ENCODE measurements around the gene RETREG1.
A peak's percentile ranks its signal among the peaks of the same experiment; 100 is the strongest.
"Not testable (repeated sequence)": the region's sequence is repeated elsewhere in the genome, so short reads cannot be mapped to it uniquely, and the experiment has no call there.

RETREG1 gene

DNA sequence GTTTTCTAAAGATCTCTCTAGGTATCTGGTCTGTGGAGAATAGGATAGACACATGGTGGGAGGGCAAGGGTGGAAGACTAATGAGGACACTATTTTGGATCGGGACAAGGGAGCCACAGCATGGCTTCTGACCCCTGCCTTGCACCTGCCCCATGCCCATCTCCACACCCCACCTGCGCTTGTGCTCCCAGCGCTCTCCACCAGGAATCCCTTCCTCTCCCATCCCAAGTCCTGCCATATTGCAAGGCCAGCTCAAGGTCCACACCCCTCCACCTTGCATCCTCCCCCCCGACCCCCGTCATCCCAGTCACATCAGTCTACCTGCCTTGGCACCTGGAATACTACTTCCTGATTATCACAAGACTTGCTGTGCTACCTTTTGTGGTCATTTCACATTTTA is 44.2 kb upstream of the RETREG1 start:
- TF ChIP-seq CTCF (IDR thresholded peaks at IDR 0.05; ENCODE audit: insufficient read depth, low read depth, low read length, missing control alignments): no peak
- no peak overlapping the region for H3K4me3 ChIP-seq (ENCODE audit: low read length)
- DNase-seq (ENCODE audit: low read depth): no peak

DNA sequence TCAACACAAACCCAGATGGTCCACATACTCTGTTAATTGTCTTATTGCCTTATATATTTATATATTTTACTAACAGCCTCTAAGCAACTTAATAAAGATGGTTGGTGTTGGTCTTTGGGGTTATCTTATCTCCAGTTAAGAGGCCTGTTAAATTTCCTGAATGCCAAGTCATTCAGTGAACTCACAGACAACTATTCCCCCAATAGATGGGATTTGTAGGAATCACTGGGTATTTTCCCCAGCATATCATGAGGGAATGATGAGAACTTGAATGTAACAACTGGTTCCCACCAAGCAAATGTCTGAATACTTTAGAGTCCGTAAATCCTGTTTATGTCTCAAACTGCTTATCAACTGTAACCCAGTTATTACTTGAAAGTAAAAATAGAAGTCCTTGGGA is 42.7 kb upstream of the RETREG1 start:
- no peak for DNase-seq (ENCODE audit: low read depth)
- no peak overlapping the region for H3K4me3 ChIP-seq (ENCODE audit: low read length)
- TF ChIP-seq CTCF (IDR thresholded peaks at IDR 0.05; ENCODE audit: insufficient read depth, low read depth, low read length, missing control alignments): no peak

DNA sequence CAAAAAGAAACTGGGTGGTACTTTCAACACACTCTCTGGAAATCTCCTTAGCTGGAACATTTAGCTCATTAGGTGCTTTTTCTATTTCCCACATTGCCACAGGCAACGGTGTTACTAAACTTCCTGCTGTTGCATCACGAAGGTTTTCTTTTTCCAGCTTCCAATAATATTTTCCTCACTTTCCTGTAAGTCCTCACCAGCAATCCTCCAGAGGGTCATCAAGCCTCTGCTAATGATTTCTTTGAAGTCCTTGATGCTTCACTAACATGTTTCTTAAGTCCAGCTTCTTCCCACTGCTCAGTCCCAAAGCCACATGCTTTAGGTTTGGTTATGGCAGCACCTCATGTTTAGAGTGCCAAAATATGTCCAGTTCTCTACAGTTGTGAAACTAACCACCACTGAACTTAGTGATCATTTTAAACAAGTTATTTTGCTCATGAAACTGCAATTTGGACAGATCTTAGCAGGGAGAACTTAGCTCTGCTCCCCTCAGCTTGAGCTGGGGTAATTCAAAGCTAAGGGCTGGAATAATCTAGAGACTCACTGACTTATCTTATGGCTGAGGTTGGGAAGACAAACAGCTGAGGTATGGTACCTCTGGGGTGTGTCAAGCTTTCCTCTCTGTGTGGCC is 39.9 kb upstream of the RETREG1 start:
- no peak for TF ChIP-seq CTCF (IDR thresholded peaks at IDR 0.05; ENCODE audit: insufficient read depth, low read depth, low read length, missing control alignments)
- no peak overlapping the region for H3K4me3 ChIP-seq (ENCODE audit: low read length)
- peak; percentile 43 for DNase-seq (ENCODE audit: low read depth)

DNA sequence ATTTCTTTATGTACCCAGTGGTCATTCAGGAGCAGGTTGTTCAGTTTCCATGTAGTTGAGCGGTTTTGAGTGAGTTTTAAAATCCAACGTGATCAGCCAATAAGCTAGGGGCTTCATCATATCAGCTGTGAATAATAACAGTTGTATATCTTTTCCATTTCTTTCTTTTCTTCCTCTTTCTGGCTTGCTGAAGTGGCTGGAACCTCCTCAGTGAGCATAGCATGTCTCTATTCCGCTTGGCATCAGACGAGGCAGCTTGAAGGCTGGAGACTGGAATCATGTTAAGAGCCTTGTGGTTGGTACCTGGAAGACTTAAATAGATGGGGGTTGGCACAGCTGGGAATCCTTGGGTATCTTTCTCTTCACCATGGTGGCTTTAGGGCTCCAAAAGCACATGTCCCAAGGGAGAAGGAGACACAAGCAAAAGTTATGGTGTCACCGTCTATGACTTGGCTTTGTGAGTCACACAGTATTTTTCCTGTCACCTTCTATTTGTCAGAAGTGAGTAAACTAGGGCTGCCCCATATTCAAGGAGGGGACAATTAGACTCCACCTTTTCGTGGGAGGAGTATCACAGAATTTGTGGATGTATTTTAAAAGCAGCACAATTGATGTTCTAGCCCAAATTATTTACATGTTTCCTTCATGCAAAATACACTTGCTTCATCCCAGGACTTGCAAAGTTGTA is 38.0 kb upstream of the RETREG1 start:
- no peak overlapping the region for H3K4me3 ChIP-seq (ENCODE audit: low read length)
- no peak for DNase-seq (ENCODE audit: low read depth)
- no peak for TF ChIP-seq CTCF (IDR thresholded peaks at IDR 0.05; ENCODE audit: insufficient read depth, low read depth, low read length, missing control alignments)

DNA sequence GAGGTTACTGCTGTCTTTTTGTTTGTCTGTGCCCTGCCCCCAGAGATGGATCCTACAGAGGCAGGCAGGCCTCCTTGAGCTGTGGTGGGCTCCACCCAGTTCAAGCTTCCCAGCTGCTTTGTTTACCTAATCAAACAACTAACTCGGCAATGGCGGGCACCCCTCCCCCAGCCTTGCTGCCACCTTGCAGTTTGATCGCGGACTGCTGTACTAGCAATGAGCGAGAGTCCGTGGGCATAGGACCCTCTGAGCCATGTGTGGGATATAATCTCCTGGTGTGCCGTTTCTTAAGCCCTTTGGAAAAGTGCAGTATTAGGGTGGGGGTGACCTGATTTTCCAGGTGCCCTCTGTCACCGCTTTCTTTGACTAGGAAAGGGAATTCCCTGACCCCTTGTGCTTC is 31.9 kb upstream of the RETREG1 start:
- not testable (repeated sequence) for DNase-seq (ENCODE audit: low read depth); H3K4me3 ChIP-seq (ENCODE audit: low read length)

- no peak overlapping the region for H3K4me3 ChIP-seq (ENCODE audit: low read length)
- no peak for DNase-seq (ENCODE audit: low read depth)
- TF ChIP-seq CTCF (IDR thresholded peaks at IDR 0.05; ENCODE audit: insufficient read depth, low read depth, low read length, missing control alignments): no peak
Observed at GRCh38 chr5:16644301-16644889, 27.6 kb upstream of the RETREG1 start.

DNA sequence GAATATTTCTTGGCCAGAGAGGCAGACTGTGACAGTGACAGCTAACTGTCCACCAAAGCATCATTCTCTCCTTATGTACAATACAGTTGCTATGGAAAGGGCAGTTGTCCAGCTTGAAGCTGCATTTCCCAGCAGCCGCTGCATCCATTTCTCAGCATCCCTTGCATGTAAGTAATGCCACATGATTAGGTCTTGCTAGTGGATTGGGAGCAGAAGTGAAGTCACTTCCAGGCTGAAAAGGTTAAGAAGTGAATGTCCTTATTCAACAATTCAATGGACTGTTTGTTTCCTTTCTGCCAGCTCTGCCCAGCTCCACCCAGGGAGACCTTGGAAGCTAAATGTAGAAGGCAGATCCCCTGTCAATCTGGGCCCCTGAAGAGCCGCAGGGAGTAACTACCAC is 26.1 kb upstream of the RETREG1 start:
- TF ChIP-seq CTCF (IDR thresholded peaks at IDR 0.05; ENCODE audit: insufficient read depth, low read depth, low read length, missing control alignments): no peak

More for the DNA sequence above, 26.1 kb upstream of the RETREG1 start:
- H3K4me3 ChIP-seq (ENCODE audit: low read length): no peak overlapping the region
- DNase-seq (ENCODE audit: low read depth): no peak

All from epithelial cell of esophagus (primary cell).